ENCODE data around the gene SERPINA12. TPM values are rescaled to one million over a fixed set of nuclear protein-coding genes. Genes with fewer than 3 reads are reported as not detected.

The SERPINA12 gene
- total RNA-seq, 1 donor from 2014 or later = not detected

DNA sequence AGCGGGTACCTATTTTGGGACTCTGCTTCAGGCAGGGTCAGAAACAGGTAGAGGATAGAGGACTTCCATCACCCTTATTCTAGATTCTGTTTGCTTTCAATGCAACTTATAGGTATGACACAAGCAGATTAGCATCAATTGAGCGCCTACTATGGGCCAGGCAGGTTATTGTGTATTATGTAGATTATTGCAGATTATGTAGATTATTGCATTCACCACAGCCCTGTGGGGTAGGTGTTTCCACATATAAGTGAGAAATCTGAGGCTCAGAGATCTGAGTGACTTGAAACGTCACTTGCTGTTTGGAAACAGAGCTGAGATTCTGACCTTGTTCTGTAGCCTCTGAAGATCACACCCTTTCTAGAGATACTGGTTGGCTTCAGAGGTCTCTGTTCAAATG is 26.2 kb upstream of the SERPINA12 start:
- H3K27me3 Mint-ChIP-seq = peaks cover 5% of the 10 kb centered on the region
- TF ChIP-seq, protein P1, sequence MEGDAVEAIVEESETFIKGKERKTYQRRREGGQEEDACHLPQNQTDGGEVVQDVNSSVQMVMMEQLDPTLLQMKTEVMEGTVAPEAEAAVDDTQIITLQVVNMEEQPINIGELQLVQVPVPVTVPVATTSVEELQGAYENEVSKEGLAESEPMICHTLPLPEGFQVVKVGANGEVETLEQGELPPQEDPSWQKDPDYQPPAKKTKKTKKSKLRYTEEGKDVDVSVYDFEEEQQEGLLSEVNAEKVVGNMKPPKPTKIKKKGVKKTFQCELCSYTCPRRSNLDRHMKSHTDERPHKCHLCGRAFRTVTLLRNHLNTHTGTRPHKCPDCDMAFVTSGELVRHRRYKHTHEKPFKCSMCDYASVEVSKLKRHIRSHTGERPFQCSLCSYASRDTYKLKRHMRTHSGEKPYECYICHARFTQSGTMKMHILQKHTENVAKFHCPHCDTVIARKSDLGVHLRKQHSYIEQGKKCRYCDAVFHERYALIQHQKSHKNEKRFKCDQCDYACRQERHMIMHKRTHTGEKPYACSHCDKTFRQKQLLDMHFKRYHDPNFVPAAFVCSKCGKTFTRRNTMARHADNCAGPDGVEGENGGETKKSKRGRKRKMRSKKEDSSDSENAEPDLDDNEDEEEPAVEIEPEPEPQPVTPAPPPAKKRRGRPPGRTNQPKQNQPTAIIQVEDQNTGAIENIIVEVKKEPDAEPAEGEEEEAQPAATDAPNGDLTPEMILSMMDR (IDR thresholded peaks at IDR 0.05) = no peak
- ChIA-PET POLR2A (no interaction called here), CTCF (no interaction called here)
- DNase-seq = no peak
- no peaks in the 10 kb centered on the region for H3K36me3 Mint-ChIP-seq (ENCODE audit: low read depth)
- H3K27ac Mint-ChIP-seq = no peak overlapping the region
- intact Hi-C loops (cut with micrococcal nuclease) = no loop called here
- H3K9me3 Mint-ChIP-seq = peaks cover 2% of the 10 kb centered on the region
- H3K4me3 Mint-ChIP-seq = no peak overlapping the region
- no peaks in the 10 kb centered on the region for H3K4me1 Mint-ChIP-seq
- ATAC-seq (ENCODE audit: low read depth) = no peak

DNA sequence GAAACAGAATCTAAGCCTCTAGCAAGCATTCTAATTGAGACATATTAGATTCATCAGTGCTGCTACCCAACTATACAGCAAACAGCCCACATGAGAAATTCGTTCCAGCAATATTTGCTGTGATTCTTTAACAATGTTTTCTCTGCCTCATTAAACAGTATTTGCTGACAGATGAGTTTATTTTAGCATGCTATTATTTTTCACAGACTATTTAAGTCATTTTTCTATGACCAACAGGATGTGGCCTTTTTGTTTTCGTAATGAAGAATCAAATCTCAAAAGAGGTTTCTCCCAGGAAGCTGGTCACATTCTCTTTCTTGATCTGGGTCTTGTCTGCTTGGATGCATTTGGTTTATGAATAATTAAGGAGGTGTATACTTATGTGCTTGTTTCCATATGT is 23.2 kb upstream of the SERPINA12 start:
- POLR2A ChIA-PET = no interaction called here
- intact Hi-C loops (cut with micrococcal nuclease) = no loop called here
- DNase-seq = no peak
- CTCF ChIA-PET = no interaction called here
- H3K36me3 Mint-ChIP-seq (ENCODE audit: low read depth) = no peaks in the 10 kb centered on the region
- H3K4me3 Mint-ChIP-seq = no peak overlapping the region
- peaks cover 2% of the 10 kb centered on the region for H3K27me3 Mint-ChIP-seq
- TF ChIP-seq, protein P1 (IDR thresholded peaks at IDR 0.05) = no peak
- no peaks in the 10 kb centered on the region for H3K4me1 Mint-ChIP-seq
- ATAC-seq (ENCODE audit: low read depth) = no peak
- no peak overlapping the region for H3K27ac Mint-ChIP-seq
- peaks cover 2% of the 10 kb centered on the region for H3K9me3 Mint-ChIP-seq

DNA sequence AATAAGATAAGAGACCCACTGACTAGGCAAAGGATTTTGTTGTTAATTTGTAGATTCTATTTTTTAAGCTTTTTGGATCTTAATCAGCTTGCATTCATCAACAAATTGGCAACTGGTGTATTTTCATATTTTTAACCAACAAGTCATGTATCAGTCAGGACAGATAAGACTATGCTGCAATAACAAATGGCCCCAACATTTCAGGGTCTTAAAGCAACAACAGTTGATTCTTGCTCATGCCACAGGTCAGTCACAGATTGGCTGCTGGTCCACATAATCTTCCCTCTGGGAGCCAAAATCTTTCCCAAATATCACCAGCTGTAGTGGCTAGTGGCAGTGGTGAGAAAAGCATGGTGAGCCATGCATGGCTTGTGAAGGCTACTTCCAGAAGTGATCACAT is 21.9 kb upstream of the SERPINA12 start:
- CTCF ChIA-PET = no interaction called here
- Mint-ChIP-seq H3K27ac (no peak overlapping the region), H3K9me3 (peaks cover 8% of the 10 kb centered on the region), H3K36me3 (ENCODE audit: low read depth) (no peaks in the 10 kb centered on the region), H3K4me3 (no peak overlapping the region), H3K4me1 (no peaks in the 10 kb centered on the region), H3K27me3 (peaks cover 9% of the 10 kb centered on the region)
- DNase-seq (no peak), ATAC-seq (ENCODE audit: low read depth) (no peak)
- TF ChIP-seq, protein P1 (IDR thresholded peaks at IDR 0.05) = no peak
- intact Hi-C loops (cut with micrococcal nuclease) = no loop called here
- POLR2A ChIA-PET = no interaction called here

DNA sequence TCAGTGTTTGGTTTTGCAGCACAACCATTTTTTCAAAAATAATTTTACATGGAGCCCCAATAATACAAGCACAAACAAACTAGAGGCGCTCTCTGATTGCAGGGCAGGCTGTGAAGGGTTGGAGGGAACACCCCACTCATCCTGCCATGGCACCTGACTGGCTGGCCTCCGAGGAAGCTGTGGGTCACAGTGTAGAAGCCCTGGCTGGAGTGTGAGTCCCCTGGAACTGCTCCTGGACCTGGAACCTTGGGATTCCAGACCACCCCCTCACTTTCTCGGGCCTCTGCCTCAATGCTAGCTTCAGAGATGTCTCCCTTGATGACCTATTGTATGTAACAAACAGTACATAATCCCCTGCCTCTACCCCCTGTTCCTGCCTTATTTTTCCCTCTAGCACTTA is 14.8 kb upstream of the SERPINA12 start:
- no peak for DNase-seq
- intact Hi-C loops (cut with micrococcal nuclease) = no loop called here
- Mint-ChIP-seq H3K27me3 (peaks cover 7% of the 10 kb centered on the region), H3K36me3 (ENCODE audit: low read depth) (no peaks in the 10 kb centered on the region), H3K27ac (no peak overlapping the region), H3K9me3 (peaks cover 7% of the 10 kb centered on the region), H3K4me3 (no peak overlapping the region), H3K4me1 (no peaks in the 10 kb centered on the region)
- TF ChIP-seq, protein P1 (IDR thresholded peaks at IDR 0.05) = no peak
- ChIA-PET CTCF (no interaction called here), POLR2A (no interaction called here)
- no peak for ATAC-seq (ENCODE audit: low read depth)

DNA sequence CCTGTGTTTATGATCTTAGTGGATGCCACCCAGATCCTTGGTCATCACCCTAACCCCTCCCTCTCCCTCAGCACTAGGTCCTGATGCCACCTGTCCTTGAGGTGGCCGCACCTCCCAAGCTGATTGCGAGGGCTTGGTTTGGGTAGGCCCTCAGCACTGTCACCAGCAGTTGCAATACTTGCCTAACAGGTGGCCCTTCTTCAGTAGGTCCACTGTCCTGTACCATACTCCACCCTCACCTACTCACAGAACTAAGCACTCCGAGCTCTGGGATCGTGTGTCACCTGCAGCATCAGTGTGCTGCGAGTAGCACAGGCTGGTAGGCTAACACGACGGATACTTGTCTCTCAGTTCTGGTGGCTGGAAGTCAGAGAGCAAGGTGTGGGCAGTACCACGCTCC is 14.0 kb upstream of the SERPINA12 start:
- Mint-ChIP-seq H3K27ac (no peak overlapping the region), H3K9me3 (peaks cover 7% of the 10 kb centered on the region), H3K4me3 (no peak overlapping the region), H3K4me1 (no peaks in the 10 kb centered on the region), H3K27me3 (peaks cover 7% of the 10 kb centered on the region), H3K36me3 (ENCODE audit: low read depth) (no peaks in the 10 kb centered on the region)
- intact Hi-C loops (cut with micrococcal nuclease) = no loop called here
- CTCF ChIA-PET = no interaction called here
- DNase-seq (no peak), ATAC-seq (ENCODE audit: low read depth) (no peak)
- POLR2A ChIA-PET = no interaction called here
- TF ChIP-seq, protein P1 (IDR thresholded peaks at IDR 0.05) = no peak
